ENCODE results near the gene COL2A1.

The COL2A1 gene

DNA sequence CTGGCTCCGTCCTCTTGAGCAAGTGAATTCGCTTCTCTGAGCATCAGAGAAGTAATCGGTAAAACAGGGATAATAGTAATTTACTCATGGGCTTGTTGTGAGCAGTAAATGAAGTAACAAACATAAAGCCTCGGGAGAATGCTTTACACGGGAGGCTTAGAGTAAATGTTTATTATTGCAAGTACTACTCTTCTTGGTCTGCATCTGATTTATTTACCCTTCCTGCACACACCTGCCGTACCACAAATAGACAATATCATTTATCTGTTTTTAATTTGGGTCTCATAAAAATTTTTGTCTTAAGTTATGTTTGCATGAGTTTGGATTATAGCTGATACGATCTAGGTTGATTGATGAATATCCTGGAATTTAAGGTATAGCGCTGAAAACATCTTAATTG, 7.8 kb upstream of the COL2A1 start:
- no peak for DNase-seq (ENCODE audit: low read depth)

DNA sequence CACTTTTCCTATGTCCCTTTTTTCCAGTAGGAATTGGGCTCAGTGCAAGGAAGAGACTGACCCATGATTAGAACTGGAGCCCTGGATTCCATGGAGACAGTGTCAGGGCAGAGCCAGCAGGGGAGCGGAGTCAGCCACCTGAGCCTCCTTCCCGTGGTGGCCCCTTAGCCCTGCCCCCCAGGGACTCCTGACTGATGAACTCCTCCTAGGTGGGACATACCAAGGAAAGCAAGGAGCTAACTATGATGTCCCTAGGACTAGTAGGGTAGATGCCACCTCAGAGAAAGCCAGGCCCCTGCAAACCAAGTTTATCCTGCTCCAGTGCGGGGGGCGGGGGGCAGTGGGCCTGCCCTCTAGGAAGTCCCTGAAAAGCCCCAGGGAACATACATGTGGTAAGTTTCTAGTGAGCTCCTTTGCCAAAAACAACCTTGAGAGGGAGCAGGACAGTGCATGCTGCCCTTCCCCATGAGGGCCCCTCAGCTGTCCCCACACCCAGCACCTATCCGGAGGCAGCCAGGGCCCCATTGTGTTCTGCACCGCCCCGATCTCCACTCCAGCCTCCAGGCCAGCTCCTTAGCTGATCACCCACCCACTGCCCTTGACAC, 6.2 kb upstream of the COL2A1 start:
- DNase-seq (ENCODE audit: low read depth), result no peak

DNA sequence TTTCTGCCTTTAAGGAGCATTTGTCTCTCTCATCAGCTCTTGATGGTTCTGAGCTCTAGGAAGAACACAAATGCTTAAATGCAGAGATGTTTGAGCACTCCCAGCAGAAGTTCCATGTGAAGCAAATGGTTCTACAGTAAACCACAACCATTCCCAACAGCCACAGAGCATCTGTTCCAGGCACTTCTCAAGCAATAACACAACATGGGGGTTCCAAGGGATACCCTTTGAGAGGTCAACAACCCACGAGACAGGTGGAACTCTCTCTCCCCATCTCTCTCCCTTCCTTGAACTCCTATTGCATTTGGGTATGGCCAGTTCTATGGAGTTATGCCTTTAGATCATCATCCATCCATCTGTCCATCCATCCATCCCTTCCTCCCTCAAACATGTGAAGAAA, 5.2 kb upstream of the COL2A1 start:
- no peak for DNase-seq (ENCODE audit: low read depth)

DNA sequence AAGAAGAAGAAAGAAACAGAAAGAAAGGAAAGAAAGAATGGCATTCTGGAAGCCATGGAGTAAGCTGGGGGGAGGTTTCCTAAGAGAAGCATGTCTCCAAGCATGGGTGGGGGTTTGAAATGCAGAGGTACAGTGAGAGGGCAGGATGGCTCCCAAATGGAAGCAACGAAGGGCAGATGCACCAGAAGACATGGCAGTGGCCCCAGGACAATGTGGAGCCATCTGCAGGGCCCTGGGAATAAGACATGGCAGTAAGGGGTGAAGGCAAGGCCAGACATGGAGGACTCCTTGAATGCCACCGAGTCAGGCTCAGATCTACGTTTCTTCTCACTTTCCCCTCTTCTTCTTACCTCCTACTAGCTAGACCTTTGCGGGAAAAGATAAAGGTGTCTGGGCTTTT, 4.7 kb upstream of the COL2A1 start:
- DNase-seq (ENCODE audit: low read depth), result no peak

DNA sequence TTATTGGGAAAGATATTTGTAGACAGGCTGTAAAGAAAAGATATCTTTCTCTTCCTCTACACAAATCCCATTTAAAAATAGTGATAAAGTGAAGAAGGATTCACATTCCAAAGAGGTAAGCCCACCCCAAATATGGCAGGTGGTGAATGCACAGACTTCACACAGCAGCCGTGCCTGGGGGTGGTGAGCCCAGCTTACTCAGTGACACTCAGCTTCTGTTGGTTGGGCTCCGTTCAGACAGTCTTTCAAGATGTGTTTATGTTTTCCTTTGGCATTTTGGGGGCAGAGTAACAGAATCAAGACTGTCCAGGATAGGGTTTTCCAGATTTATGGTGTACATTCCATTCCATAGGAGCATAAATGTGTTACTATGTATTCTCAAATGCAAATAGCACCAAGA, 4.1 kb upstream of the COL2A1 start:
- no peak for DNase-seq (ENCODE audit: low read depth)

DNA sequence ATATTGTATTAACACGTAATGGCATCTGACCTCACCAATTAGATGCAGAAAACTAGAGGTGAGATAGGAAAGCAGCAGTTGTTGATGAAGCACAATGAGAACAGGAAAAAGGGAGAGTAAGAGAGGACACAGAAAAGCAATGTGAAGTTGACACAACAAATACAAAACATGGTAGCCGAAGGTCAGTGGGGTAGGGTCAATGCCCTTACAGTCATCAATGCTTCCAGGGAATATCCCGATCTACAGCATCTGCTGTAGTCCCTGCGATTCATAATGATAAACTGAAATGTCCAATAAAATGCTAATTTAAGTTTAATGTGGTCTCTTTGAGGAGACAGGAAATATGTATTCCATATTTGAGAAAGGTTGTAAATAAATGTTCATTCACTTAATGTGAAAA, 2.9 kb upstream of the COL2A1 start:
- DNase-seq (ENCODE audit: low read depth), result no peak

DNA sequence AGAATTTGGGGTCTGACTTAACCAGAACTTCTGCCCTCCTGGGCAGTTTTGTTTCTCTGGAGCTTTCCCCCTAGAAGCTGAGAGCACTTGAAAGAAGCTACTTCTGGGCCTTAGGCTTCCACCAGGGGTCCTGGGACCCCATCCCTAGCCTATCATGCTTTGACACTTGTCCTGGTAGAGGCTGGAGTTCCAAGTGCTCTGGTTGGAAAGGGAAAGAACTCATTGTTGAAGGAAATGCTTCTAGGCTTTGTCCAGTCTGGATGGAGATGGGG, 1.4 kb upstream of the COL2A1 start:
- DNase-seq (ENCODE audit: low read depth), result no peak

DNA sequence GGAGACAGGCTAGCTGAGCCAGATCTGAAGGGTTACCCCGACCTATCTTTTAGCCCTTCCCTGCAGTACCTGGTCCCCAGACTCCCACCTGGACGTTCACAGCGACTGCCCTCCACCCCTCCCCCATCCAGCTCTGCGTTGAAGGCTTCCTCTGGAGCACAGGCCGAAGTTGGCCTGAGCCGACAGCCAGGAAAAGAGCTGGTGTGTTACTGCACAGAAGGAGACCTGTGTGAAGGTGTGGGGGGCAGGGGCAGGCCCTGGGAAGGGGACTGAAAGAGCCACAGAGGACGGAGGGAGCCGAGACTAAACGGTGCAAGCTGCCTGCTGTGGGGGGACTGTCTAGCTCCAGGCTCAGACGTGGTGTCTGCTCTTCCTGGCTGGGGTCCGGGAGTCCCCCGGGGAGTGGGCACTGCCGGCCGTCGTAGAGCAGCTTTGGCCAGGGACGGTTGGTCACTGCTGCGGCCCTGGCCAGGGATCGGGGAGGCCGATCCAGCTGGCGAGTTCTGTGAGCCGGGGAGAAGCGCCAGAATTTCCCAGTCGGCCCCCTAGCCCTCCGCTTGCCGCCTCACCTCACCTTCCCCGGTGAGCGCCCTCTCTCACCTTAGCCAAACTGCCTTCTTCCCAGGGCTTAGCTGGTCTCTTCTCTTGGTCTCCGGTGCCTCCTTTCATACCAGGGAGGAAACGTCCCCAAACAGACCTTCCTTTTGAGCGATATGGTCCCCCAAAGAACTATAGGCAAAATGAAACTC, 899 bp upstream of the COL2A1 start:
- no peak for DNase-seq (ENCODE audit: low read depth)

DNA sequence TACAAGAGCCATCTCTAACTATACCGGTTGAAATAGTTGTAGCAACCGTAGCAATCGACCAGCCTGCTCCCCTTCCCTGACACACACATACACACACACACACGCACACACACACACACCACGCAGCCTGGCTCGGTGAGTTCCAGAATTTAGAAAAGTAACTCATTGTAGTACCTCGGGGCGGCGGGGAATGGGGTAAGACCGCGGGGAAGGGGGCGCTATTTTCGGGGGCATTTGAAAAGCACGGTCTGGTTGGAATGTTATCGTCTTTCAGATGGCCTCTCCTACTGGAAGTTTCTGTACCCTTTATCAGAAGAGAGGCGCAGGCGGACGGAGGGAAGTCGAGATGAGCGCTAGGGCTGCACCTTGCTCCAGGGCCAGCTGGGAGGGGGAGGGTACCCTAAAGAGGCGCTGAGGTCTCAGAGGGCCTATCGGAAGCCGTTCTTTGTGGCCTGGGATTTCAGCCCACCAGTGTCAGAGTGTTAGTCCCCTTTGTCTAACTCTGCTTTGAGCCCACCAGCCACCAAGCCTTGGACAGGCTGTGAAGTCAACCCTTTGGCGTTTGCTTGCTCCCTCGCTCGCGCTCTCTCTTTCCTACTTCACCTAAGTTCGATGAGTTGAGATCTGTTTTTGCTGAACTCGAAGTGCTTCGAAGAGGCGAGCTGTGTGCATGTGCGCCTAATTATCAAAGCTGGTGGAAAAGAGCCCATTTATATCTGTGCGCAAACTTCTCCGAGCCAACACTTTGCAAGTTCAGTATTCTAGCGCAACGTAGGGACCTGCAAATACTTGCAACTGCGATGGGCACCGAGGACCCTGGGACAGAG, 837 bp downstream of the COL2A1 start:
- peak; percentile 7 for DNase-seq (ENCODE audit: low read depth)

DNA sequence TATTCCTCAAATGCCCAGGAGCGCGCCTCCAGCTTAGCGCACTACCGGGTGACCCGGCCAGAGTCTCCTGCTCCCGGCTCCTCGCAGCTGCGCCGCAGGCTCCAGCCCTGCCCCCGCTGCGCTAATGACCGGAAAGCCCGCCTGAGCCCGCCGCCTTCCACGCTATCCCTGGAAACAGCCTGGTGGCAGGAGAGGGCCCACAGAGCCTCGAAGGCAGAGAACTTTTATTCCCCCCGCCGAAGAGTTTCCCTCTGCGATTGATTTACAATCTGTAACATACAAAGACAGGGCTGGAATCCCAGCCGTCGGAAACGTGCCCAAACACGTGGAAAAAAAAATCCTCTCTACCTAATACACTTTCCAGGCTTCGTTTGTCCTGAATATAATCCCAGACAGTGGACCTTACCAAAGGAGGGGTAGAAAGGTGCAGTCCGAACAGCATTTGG, 1.5 kb downstream of the COL2A1 start:
- peak; percentile 49 for DNase-seq (ENCODE audit: low read depth)

DNA sequence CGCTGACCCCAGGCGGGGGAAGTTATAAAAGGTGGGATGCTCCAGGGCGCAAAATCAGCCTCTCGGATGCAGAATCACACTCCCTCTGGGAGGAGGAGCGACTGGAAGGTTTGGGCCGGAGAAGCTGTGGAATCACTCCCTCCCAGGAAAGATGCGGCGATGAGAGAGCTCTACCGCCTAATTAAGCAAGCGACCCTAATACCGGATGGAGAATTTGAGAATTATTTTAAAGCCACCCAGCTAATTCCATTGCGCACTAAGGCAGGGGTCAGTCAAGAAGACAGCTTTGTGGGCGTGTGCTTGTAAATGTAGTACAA, 1.9 kb downstream of the COL2A1 start:
- peak; percentile 7 for DNase-seq (ENCODE audit: low read depth)

DNA sequence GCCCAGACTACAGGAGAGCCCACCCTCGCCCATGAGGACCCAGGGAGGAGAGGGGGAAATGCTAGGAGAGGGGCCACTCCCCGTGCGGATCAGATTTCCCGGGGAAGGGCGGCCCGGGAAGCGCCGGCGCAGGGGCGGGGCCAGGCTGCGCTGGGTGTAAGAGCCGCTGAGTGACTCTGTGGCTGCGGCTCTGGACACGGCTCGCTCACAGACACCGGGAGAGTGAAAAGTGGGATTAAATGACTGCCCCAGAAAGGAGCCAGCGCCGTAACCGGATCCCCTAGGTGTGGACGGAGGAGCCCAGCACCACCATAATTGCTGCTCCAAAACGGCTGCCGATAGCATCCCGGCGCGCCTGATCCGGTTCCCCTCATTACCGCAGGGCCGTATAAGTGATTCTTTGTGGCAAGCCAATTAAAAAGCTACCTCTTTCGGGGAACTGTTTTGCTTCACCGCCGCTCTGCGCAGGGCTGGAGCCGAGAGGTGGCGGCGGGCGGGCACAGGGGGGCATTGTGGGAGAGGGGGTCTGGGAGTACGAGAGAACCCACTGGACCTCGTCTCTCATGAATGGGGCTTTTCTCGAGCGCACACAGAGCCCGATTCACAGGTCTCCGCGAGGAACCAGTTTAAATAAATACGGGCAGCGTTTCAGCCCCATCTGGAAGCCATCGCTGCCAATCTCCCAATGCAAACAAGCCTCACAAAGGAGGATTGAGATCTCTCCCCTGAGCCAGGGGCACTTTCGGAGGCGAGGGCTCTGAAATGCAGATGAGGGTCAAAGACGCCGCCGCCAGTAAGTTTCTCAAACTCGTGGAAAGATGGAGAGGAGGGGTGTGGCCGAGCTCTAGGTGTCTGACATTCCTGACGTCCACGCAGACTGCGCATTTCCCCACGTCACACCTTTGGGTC, 2.5 kb downstream of the COL2A1 start:
- DNase-seq (ENCODE audit: low read depth), result peak; percentile 48

DNA sequence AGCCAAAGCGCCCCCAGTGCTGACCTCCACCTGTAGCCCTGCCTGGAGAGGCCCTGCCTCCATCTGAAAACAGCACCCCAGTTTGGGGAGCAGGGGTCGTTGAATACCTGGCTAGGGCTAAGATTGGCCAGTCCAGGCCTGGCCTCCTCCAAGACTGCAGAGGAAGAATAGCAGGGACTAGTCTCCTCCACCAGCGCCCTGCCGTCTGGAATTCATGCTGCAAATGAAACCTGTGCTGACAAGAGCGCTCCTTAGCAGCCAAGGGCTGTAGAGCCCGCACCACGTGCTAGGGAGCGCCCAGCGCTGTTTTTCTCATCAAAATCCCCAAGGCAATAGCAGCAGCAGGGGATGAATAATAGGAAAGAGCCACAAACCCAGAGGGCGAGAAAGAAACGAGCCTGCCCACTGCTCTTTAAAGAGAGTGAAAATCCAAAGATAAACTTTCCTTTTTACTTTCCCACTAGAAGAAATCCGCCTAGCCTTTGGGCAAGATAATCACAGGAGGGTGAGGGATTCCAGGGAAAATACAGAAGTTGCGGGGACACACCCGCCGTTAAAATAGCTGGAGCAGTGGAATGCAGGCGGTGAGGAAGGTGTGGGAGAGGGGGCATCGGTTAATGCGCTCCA, 3.3 kb downstream of the COL2A1 start:
- peak; percentile 75 for DNase-seq (ENCODE audit: low read depth)

DNA sequence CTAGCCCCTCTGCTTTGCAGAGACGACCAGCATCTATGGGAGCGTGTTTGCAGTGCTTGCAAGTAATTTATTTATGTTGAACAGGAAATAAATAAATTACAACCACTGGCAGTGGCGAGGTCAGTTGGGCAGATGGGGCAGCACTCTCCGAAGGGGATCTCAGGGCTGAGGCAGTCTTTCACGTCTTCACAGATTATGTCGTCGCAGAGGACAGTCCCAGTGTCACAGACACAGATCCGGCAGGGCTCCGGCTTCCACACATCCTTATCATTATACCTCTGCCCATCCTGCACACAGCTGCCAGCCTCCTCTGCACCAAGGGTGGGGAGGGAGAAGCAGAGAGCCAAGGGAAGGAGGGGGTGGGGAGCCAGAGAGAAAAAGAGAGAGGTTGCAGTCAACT, 4.5 kb downstream of the COL2A1 start:
- DNase-seq (ENCODE audit: low read depth), result no peak

DNA sequence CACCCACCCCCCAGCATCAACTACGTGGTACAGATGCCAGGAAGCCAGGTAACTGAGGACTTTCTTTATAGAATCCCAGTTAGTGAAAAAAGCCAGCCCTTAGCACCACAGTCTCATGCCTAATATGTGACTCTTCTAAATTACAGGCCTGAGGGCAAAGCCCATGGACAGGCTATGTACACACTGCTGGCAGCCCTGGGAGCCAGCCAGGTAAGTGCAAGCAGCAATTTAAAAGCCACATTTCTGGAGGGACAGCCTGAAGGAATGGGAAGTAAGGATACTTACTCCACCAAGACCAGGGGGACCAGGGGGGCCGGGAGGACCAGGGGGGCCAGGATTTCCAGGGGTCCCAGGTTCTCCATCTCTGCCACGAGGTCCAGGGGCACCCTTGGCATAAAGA, 7.0 kb downstream of the COL2A1 start:
- DNase-seq (ENCODE audit: low read depth), result no peak

DNA sequence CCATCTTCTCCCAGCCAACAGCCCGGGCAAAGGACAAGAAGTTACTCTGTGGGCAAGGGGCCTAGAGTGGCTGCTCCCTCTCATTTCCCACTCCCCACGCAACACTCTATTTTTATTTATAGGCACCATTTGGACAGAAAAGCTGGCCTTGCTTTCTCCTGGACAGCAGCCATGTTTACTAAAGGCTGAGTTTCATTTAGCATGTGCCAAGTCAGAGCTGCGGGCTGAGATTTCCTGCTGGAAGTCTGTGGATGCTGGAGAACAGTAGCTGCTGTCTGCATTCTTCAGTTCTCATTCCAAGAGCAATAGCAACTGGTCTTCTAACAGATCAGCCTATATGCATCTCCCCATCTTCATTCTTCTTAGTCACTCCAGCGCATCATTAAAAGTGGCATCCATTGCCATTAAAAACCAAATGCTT, 8.3 kb downstream of the COL2A1 start:
- DNase-seq (ENCODE audit: low read depth), result peak; percentile 12

DNA sequence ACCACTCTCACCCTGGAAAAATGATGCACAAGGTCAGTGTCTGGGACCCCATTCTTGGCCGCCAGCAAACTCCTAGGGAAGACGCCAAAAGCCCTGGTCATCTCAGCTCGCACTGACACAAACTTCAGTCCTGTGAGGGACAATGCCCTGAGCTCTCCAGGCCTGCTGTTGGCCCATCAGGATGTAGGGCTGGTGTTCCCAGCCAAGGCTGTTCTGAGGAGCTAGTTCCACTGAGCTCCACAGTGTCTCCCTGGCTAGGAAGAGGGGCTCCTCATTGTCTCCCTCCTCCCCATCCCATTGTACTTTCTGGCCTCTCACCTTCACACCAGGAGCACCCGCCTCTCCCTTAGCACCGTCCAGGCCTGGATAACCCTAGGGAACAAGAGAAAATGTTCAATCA, 10.8 kb downstream of the COL2A1 start:
- no peak for DNase-seq (ENCODE audit: low read depth)

DNA sequence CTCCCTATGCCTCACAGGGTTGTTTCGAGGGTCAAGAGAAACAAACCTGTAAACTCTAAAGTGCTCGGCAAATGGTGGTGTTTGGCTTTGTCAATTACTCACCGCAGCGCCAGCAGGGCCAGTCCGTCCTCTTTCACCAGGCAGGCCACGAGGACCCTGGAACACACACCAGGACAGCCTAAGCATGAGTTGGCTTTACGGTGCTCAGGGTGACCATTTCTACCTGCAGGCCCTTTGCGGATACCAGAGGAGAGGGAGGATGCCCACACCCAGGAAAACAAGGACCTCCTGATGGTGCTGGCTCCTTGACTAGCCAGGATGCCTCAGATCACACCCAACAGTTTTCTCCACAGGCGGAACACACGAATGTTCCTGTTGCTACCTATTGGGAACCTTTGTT, 11.5 kb downstream of the COL2A1 start:
- no peak for DNase-seq (ENCODE audit: low read depth)

DNA sequence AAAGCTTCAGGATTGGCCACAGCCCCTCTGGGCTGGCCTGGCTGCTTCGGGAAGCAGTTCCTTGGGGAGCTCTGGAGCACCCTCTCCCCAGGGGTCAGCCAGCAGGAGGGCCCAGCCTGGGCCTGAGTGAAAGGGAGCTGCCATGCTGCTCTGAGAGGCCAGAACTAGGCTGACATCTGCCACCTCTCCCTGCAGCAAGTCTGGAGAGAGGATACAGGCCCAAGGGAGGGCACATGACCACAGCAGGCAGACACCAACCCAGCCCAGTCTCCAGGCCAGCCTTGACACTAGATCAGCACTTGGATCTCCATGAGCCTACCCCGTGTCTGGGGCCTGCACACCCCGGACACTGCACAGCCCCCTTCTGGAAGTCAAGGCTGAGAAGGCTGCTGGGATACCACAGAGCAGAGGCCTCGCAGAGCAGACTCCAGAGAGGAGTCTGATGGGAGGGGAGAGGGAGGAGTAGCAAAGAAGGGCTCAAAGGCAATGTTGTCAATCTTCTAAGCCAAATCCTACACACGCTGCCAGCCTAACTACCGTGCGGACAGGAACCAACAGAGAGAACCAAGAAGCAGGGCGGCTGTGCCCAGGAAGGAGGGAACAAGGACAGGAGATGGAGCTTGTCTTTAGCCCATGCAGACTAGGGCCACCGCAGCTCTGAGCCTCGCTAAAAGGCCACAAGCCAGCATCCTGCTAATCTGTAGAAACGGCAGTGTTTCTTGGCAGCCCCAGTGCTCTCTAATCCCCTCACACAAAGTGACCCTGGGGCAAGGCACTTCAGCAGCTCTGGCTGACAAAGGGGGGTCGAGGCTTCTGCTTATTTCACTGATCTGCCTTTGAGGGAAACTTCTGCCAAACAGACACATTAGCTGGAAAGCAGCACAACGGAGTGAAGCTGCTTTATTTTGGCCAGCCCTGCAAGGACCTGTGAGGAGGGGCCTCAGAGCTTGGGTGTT, 12.9 kb downstream of the COL2A1 start:
- no peak for DNase-seq (ENCODE audit: low read depth)

DNA sequence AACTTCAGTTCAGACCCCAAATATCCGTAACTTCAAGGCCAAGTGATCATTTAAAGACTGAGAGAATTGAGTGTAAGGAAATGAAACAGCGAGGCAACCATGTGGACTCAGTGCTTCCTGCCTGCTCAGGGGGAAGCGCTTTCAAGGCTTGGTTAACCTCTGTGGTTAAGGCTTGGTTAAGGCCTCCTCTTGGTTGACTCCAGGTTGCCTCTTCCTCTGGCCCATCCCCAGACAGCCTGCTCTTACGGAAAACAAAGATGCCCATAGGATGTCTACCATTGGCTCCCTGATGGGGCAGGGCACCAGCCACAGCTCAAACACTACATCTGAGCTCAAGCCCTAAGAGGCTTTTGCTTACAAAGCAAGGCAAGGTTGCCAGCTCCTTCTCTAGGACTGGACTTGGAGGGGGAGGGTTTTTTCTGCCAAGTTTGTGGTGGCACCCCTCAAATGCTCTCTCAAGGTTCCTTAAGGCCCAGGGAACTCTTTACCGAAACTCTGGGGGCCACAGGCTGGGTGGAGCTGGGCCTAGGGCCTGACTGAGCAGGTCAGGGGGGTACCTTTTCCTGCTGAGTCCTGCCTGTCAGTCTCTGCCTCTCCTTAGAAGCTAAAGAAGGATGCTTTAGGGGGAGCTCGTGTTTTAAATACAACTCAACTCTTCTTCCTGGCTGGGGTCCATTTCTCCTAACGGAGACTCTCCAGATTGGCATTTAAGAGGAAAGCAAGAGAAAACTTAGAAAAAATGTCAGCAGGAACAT, 13.7 kb downstream of the COL2A1 start:
- DNase-seq (ENCODE audit: low read depth), result peak; percentile 16
